ENCODE measurements around the gene XRCC6. TPM values are rescaled to one million over a fixed set of nuclear protein-coding genes. Genes with fewer than 3 reads are reported as not detected.

Gene XRCC6
- total and polyA plus RNA-seq, 2 of the 13 experiments (the other 11 are each of a cell fraction or from before 2014, with no cell fraction given) = 124 to 625 TPM

DNA sequence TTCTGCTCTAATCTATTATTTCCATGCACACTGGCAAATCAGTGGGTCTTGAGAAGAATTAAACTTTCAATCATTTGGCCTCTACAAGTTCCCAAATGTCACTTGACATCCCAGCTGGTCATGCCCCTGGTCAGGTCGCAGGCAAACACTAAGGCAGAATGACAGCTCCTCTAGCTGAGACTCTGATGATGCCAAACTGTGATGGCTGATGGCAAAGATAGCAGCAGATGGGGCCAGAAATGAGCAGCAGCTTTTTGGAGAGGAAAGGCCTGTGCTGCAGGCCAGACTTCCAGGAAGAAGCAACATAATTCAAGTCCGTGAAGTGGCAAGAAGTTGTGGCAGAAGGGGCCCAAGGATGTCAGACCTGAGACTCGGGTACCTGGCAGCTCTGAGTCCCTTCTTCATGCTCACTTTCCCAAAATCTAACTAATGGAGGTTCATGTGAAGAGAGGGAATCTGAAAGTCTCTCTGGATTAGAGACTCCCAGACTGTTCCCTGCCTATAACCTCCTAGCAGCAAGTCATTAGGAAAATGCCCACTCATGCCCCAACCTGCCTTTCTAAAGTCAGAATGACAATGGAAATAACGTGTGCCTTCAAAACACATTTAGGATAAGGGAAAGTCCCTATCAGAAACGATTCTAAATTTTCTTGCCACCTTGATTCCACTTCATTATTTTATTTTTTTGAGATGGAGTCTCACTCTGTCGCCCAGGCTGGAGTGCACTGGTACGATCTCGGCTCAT, 22.0 kb upstream of the XRCC6 start (continued):
- TF ChIP-seq, protein P1, sequence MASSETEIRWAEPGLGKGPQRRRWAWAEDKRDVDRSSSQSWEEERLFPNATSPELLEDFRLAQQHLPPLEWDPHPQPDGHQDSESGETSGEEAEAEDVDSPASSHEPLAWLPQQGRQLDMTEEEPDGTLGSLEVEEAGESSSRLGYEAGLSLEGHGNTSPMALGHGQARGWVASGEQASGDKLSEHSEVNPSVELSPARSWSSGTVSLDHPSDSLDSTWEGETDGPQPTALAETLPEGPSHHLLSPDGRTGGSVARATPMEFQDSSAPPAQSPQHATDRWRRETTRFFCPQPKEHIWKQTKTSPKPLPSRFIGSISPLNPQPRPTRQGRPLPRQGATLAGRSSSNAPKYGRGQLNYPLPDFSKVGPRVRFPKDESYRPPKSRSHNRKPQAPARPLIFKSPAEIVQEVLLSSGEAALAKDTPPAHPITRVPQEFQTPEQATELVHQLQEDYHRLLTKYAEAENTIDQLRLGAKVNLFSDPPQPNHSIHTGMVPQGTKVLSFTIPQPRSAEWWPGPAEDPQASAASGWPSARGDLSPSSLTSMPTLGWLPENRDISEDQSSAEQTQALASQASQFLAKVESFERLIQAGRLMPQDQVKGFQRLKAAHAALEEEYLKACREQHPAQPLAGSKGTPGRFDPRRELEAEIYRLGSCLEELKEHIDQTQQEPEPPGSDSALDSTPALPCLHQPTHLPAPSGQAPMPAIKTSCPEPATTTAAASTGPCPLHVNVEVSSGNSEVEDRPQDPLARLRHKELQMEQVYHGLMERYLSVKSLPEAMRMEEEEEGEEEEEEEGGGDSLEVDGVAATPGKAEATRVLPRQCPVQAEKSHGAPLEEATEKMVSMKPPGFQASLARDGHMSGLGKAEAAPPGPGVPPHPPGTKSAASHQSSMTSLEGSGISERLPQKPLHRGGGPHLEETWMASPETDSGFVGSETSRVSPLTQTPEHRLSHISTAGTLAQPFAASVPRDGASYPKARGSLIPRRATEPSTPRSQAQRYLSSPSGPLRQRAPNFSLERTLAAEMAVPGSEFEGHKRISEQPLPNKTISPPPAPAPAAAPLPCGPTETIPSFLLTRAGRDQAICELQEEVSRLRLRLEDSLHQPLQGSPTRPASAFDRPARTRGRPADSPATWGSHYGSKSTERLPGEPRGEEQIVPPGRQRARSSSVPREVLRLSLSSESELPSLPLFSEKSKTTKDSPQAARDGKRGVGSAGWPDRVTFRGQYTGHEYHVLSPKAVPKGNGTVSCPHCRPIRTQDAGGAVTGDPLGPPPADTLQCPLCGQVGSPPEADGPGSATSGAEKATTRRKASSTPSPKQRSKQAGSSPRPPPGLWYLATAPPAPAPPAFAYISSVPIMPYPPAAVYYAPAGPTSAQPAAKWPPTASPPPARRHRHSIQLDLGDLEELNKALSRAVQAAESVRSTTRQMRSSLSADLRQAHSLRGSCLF (CRISPR knock-in tag; IDR thresholded peaks at IDR 0.05; ENCODE audit: borderline replicate concordance) = no peak
- TF ChIP-seq TEAD2 (CRISPR knock-in tag; IDR thresholded peaks at IDR 0.05) (no peak), ZNF563 (CRISPR knock-in tag; IDR thresholded peaks at IDR 0.05) (no peak), SMC3 (IDR thresholded peaks at IDR 0.05; ENCODE audit: low read length) (no peak)

DNA sequence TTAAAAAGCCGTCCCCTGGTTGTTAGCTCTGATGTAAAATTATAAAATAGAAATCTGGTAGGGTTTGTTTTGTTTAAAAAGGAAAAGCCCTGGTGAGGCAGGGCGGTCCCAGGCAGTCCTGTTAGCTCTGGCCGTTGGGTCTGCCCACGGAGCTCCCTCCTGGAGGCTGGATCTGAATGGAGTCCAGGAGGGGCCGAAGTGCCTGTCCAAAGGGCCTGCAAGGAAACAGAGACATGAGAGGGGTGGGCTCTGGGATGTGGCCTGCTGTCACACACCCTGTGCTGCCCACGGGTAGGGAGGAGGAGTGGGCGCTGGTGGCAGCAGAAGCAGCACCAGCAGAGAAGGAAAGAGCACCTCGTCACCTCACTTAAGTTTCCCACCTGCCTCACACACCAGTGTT, 20.1 kb upstream of the XRCC6 start:
- TF ChIP-seq ZNF33A (CRISPR knock-in tag; IDR thresholded peaks at IDR 0.05; ENCODE audit: borderline replicate concordance) (no peak), HMG20A (CRISPR knock-in tag; IDR thresholded peaks at IDR 0.05; ENCODE audit: borderline replicate concordance) (no peak)
- CTCF ChIA-PET (ENCODE audit: low intra/inter-chr PET ratio, low total read pairs) = no interaction called here
- no peak overlapping the region for H3K9ac ChIP-seq (ENCODE audit: insufficient read depth, low read depth, low read length)
- H3K27ac ChIP-seq (ENCODE audit: extremely low read length, insufficient read depth, low read length) = no peak overlapping the region
- H3K36me3 ChIP-seq (replicated peaks in 1 of 2; ENCODE audit: control insufficient read depth in 1 of 2, insufficient read depth in 2 of 2, low read length in 2 of 2) = peaks cover 14 to 32% of the 10 kb centered on the region in 2 experiments
- H3K27me3 ChIP-seq (ENCODE audit: control insufficient read depth in 1 of 2, insufficient read depth in 2 of 2, low read length in 2 of 2) = no peaks in the 10 kb centered on the region
- no peak overlapping the region for H3K4me2 ChIP-seq (ENCODE audit: low read depth, low read length)
- POLR2A ChIA-PET = interaction anchor here (1.6 kb wide), 1 partner anchor 20 kb away, joined by 6 read pairs; the partner anchor contains the start of genes DESI1 and XRCC6
- no peak for FAIRE-seq
- no peak overlapping the region for H2AFZ ChIP-seq (ENCODE audit: low read length)
- intact Hi-C loops (cut with micrococcal nuclease; ENCODE audit: unreplicated experiment) (no loop called here), in situ Hi-C loops (cut with HindIII; ENCODE audit: extremely low pct_ligation_motif_present, low pct_unique_long_range_greater_than_20kb) (no loop called here)
- no peaks in the 10 kb centered on the region for H3K9me3 ChIP-seq (ENCODE audit: low read length)
- no peaks in the 10 kb centered on the region for H4K20me1 ChIP-seq (ENCODE audit: insufficient read depth, low read length)
- H3K4me3 ChIP-seq (replicated peaks in 1 of 3; ENCODE audit: insufficient read depth in 1 of 3, low read depth in 2 of 3, low read length in 3 of 3) = no peak overlapping the region
- BruUV-seq (replicated peaks) = no TSS peak
- WGBS (ENCODE audit: low lambda C conversion rate) = 94% methylated on average over 6 of the region's 8 CpGs
- DNase-seq (ENCODE audit: low spot score) = no peak
- H3K4me1 ChIP-seq (ENCODE audit: insufficient read depth, low read length) = peaks cover 18% of the 10 kb centered on the region
- no peak for ATAC-seq
- no peaks in the 10 kb centered on the region for H3K79me2 ChIP-seq (ENCODE audit: insufficient read depth, low read length)
